H1 (cell line): ENCODE measurements around the gene INVS. TPM values are rescaled to one million over a fixed set of nuclear protein-coding genes. Genes with fewer than 3 reads are reported as not detected.

ENCODE experiments used
- CTCF ChIA-PET: fragments of 300-600 bp; sonication (Branson Sonifier 250); formaldehyde crosslinking; loops from one replicate; lab custom pipeline; 2021; ENCODE audit not compliant: partially characterized antibody; lab: Charles Lee
- POLR2A ChIA-PET: fragments of 300-600 bp; sonication (Branson Sonifier 250); formaldehyde crosslinking; loops from one replicate; lab custom pipeline; 2021; ENCODE audit warnings: inconsistent platforms; ENCODE audit not compliant: partially characterized antibody; lab: Charles Lee
- DNase-seq, 2 experiments: peaks; one replicate each; pipeline versions ENCODE4 v3.0.0 to v3.0.0-alpha.2; 2010 to 2022; ENCODE audit warnings: low spot score in 2 of 2, low read depth in 1 of 2, mixed read lengths in 1 of 2
- FAIRE-seq: peaks from 2 replicates; lab custom pipeline; 2011; peaks lifted over from hg19 to GRCh38; lab: Jason Lieb, UNC
- H2AFZ ChIP-seq: 2 replicates; pipeline ENCODE4 v1.8.1; 2012; ENCODE audit warnings: low read length, inconsistent platforms
- H2AK5ac ChIP-seq: 2 replicates; pipeline ENCODE4 v1.6.1; 2013; ENCODE audit warnings: low read depth, low read length
- H2BK120ac ChIP-seq: replicated peaks from 2 replicates; pipeline ENCODE3; 2013; ENCODE audit warnings: low read depth, low read length, inconsistent platforms
- H2BK12ac ChIP-seq: 2 replicates; pipeline ENCODE4 v1.6.1; 2013; ENCODE audit warnings: low read depth, low read length
- H2BK15ac ChIP-seq: 2 replicates; pipeline ENCODE4 v1.6.1; 2013; ENCODE audit warnings: low read length
- H2BK20ac ChIP-seq: 2 replicates; pipeline ENCODE4 v1.6.1; 2013; ENCODE audit warnings: low read length
- H2BK5ac ChIP-seq: 2 replicates; pipeline ENCODE4 v1.6.1; 2013; ENCODE audit warnings: low read depth, low read length
- H3K14ac ChIP-seq: 2 replicates; pipeline ENCODE4 v1.6.1; 2013; ENCODE audit warnings: inconsistent platforms; ENCODE audit not compliant: insufficient read length
- H3K18ac ChIP-seq: 2 replicates; pipeline ENCODE4 v1.6.1; 2013; ENCODE audit warnings: low read length; ENCODE audit errors: extremely low read depth
- H3K23ac ChIP-seq: 2 replicates; pipeline ENCODE4 v1.6.1; 2013; ENCODE audit warnings: inconsistent platforms; ENCODE audit not compliant: insufficient read length
- H3K23me2 ChIP-seq: 2 replicates; pipeline ENCODE4 v1.6.1; 2013; ENCODE audit warnings: low read depth, low read length
- H3K27ac ChIP-seq: 2 replicates; pipeline ENCODE4 v1.6.1; 2011; ENCODE audit warnings: low read depth, low read length, inconsistent platforms
- H3K27me3 ChIP-seq, 4 experiments: replicated peaks in 1 of 4; 1 replicate in 1 of 4; 2 replicates in 3 of 4; pipeline versions ENCODE4 v1.6.1 to v1.8.1; 2011 to 2013; ENCODE audit warnings: low read length in 3 of 4, mild to moderate bottlenecking in 3 of 4, inconsistent platforms in 2 of 4, mixed read lengths in 2 of 4, moderate library complexity in 1 of 4; ENCODE audit not compliant: control insufficient read depth in 3 of 4, insufficient read depth in 3 of 4; ENCODE audit errors: extremely low read depth in 1 of 4
- H3K36me3 ChIP-seq, 4 experiments: 2 replicates each; pipeline versions ENCODE4 v1.6.1 to v1.8.1; 2011 to 2013; ENCODE audit warnings: mild to moderate bottlenecking in 4 of 4, low read length in 3 of 4, moderate library complexity in 2 of 4, control low read depth in 1 of 4, inconsistent platforms in 1 of 4; ENCODE audit not compliant: insufficient read depth in 4 of 4, control insufficient read depth in 2 of 4
- H3K4ac ChIP-seq: replicated peaks from 2 replicates; pipeline ENCODE3; 2013; ENCODE audit warnings: low read length, low read depth, mixed read lengths, inconsistent platforms; ENCODE audit not compliant: insufficient read length
- H3K4me1 ChIP-seq, 4 experiments: replicated peaks in 1 of 4; 1 replicate in 1 of 4; 2 replicates in 3 of 4; pipeline versions ENCODE4 v1.6.1 to v1.8.1; 2011 to 2013; ENCODE audit warnings: low read length in 3 of 4, inconsistent platforms in 2 of 4, mixed read lengths in 1 of 4; ENCODE audit not compliant: insufficient read depth in 4 of 4, control insufficient read depth in 3 of 4
- H3K4me2 ChIP-seq, 2 experiments: 2 replicates each; pipeline versions ENCODE4 v1.6.1 to v1.8.1; 2011 to 2013; ENCODE audit warnings: low read depth in 2 of 2, low read length in 2 of 2, control low read depth in 1 of 2, inconsistent platforms in 1 of 2, mild to moderate bottlenecking in 1 of 2; ENCODE audit not compliant: insufficient read depth in 1 of 2
- H3K4me3 ChIP-seq, 4 experiments: fragments of 200-600, 300-600 bp in 1 of 4; sonication (generic), shearing (Covaris generic), sonication (Bioruptor Twin) in 1 of 4; 2 replicates each; pipeline versions ENCODE4 v1.5.1 to v1.8.1; 2011 to 2016; ENCODE audit warnings: low read length in 4 of 4, low read depth in 3 of 4, control low read depth in 2 of 4, inconsistent platforms in 2 of 4, mild to moderate bottlenecking in 2 of 4, mixed read lengths in 1 of 4, moderate library complexity in 1 of 4; ENCODE audit not compliant: insufficient read depth in 2 of 4; ENCODE audit errors: extremely low read depth in 1 of 4
- H3K56ac ChIP-seq: replicated peaks from 2 replicates; pipeline ENCODE3; 2013; ENCODE audit warnings: low read depth, mild to moderate bottlenecking, mixed read lengths, low read length, inconsistent platforms; ENCODE audit not compliant: insufficient read length
- H3K79me1 ChIP-seq: 2 replicates; pipeline ENCODE4 v1.6.1; 2013; ENCODE audit warnings: low read depth, low read length, control low read depth
- H3K79me2 ChIP-seq, 2 experiments: 2 replicates each; pipeline versions ENCODE4 v1.6.1 to v1.8.1; 2012 to 2013; ENCODE audit warnings: low read length in 2 of 2, mild to moderate bottlenecking in 2 of 2, inconsistent platforms in 1 of 2; ENCODE audit not compliant: insufficient read depth in 2 of 2, control insufficient read depth in 1 of 2
- H3K9ac ChIP-seq, 4 experiments: replicated peaks in 1 of 4; 1 replicate in 1 of 4; 2 replicates in 3 of 4; pipeline versions ENCODE4 v1.6.1 to v1.8.1; 2011 to 2013; ENCODE audit warnings: low read depth in 3 of 4, low read length in 3 of 4, control low read depth in 2 of 4, mild to moderate bottlenecking in 2 of 4, moderate library complexity in 2 of 4, inconsistent platforms in 1 of 4; ENCODE audit errors: extremely low read depth in 1 of 4
- H3K9me3 ChIP-seq, 2 experiments: 2 replicates each; pipeline versions ENCODE4 v1.6.1 to v1.8.1; 2012 to 2013; ENCODE audit warnings: mild to moderate bottlenecking in 2 of 2, moderate library complexity in 2 of 2, control low read depth in 1 of 2, inconsistent platforms in 1 of 2, low read depth in 1 of 2, low read length in 1 of 2, mixed read lengths in 1 of 2; ENCODE audit not compliant: insufficient read depth in 2 of 2
- H4K20me1 ChIP-seq, 2 experiments: replicated peaks in 1 of 2; 2 replicates each; pipeline versions ENCODE3 to v1.8.1; 2011 to 2013; ENCODE audit warnings: inconsistent platforms in 2 of 2, low read length in 2 of 2, mild to moderate bottlenecking in 1 of 2; ENCODE audit not compliant: insufficient read depth in 2 of 2, control insufficient read depth in 1 of 2
- H4K5ac ChIP-seq: 2 replicates; pipeline ENCODE4 v1.6.1; 2013; ENCODE audit warnings: low read length, low read depth, mixed read lengths, inconsistent platforms; ENCODE audit not compliant: insufficient read length
- H4K8ac ChIP-seq: 2 replicates; pipeline ENCODE4 v1.8.0; 2013; ENCODE audit warnings: mild to moderate bottlenecking, moderate library complexity, low read length, inconsistent platforms; ENCODE audit not compliant: insufficient read depth; ENCODE audit errors: extremely low read depth
- H4K91ac ChIP-seq: replicated peaks from 2 replicates; pipeline ENCODE3; 2013; ENCODE audit warnings: low read length, mixed read lengths, inconsistent platforms; ENCODE audit not compliant: insufficient read length
- BACH1 ChIP-seq: IDR thresholded peaks from 2 replicates; pipeline ENCODE4 v1.6.1; 2012; ENCODE audit warnings: low read length, improper control_type of control experiment
- CBX8 ChIP-seq: fragments of 300-800, 300-1000 bp; sonication (generic); IDR thresholded peaks from 2 replicates; pipeline ENCODE4 v1.7.1; 2016; ENCODE audit warnings: low read depth, low read length, borderline replicate concordance
- CHD1 ChIP-seq: IDR thresholded peaks from 2 replicates; pipeline ENCODE4 v1.6.1; 2012; ENCODE audit warnings: low read depth, low read length, improper control_type of control experiment
- CREB1 ChIP-seq: IDR thresholded peaks from 2 replicates; pipeline ENCODE4 v1.6.1; 2012; ENCODE audit warnings: inconsistent platforms
- GABPA ChIP-seq: IDR thresholded peaks from 2 replicates; pipeline ENCODE4 v1.6.1; 2011; ENCODE audit warnings: mild to moderate bottlenecking, low read length, moderate library complexity, borderline replicate concordance; ENCODE audit not compliant: insufficient read depth
- POU5F1 ChIP-seq: IDR thresholded peaks from 2 replicates; pipeline ENCODE4 v1.6.1; 2011; ENCODE audit warnings: low read depth, mild to moderate bottlenecking, low read length, moderate library complexity
- RNF2 ChIP-seq: fragments of 200-900, 300-1000 bp; sonication (generic); IDR thresholded peaks from 2 replicates; pipeline ENCODE4 v1.7.1; 2016; ENCODE audit warnings: borderline replicate concordance, low read depth, mild to moderate bottlenecking, antibody characterized with exemption, low read length; ENCODE audit not compliant: poor library complexity, severe bottlenecking; ENCODE audit errors: missing control alignments
- RXRA ChIP-seq: IDR thresholded peaks from 2 replicates; pipeline ENCODE4 v1.6.1; 2011; ENCODE audit warnings: low read depth, mild to moderate bottlenecking, low read length, moderate library complexity; ENCODE audit not compliant: insufficient read depth
- TEAD4 ChIP-seq: IDR thresholded peaks from 2 replicates; pipeline ENCODE4 v1.6.1; 2012; ENCODE audit warnings: low read depth, low read length, inconsistent platforms, mixed read lengths
- ZNF274 ChIP-seq: IDR thresholded peaks from 2 replicates; pipeline ENCODE4 v1.7.0; 2012; ENCODE audit warnings: low read length, borderline replicate concordance; ENCODE audit errors: extremely low read depth
- WGBS, 2 experiments: shearing (Covaris generic) in 1 of 2; methylation state at CpG; one replicate each; pipeline versions ENCODE4 v1.1.6 to v1.1.7; 2013 to 2015; ENCODE audit warnings: low lambda C conversion rate in 2 of 2, mixed read lengths in 2 of 2, inconsistent platforms in 1 of 2, low coverage in 1 of 2, missing lambda C conversion rate in 1 of 2; ENCODE audit not compliant: insufficient replicate concordance in 2 of 2, insufficient coverage in 1 of 2, insufficient read length in 1 of 2; ENCODE audit errors: extremely low coverage in 1 of 2, missing lambda C conversion rate in 1 of 2; 5-methylcytosine and 5-hydroxymethylcytosine counted together
- polyA plus RNA-seq, 7 experiments: library from polyadenylated mRNA; depleted of rRNA in 3 of 7; stranded (reverse) in 5 of 7; unstranded in 2 of 7; fragments of >200 nt in 5 of 7; fragments of 200-250 nt in 2 of 7; gene quantifications; 1 replicate in 5 of 7; 2 replicates in 1 of 7; 4 replicates in 1 of 7; pipeline versions ENCODE4 v1.2.1 to v1.2.3, GENCODE V29; 2011 to 2013; ENCODE audit warnings: missing spikeins in 2 of 7, mixed read lengths in 2 of 7
- total RNA-seq: library from RNA; stranded (reverse); fragmentation: NEBNext Ultra II Directional; extraction: Animal tissue kit (Norgen Biotek cat#: 25700); gene quantifications from 2 replicates; pipeline ENCODE4 v1.2.1, GENCODE V29; 2021
- TF ChIP-seq, protein P1 (sequence below): IDR thresholded peaks from 2 replicates; pipeline ENCODE4 v1.6.1; 2011; ENCODE audit warnings: low read length, improper control_type of control experiment
- TF ChIP-seq, protein P2 (sequence below): IDR thresholded peaks from 2 replicates; pipeline ENCODE4 v1.6.1; 2011; ENCODE audit warnings: low read depth, mild to moderate bottlenecking, low read length; ENCODE audit not compliant: insufficient read depth

INVS gene
- total and polyA plus RNA-seq, 2 of the 8 experiments (the other 6 are each of a cell fraction or from before 2014, with no cell fraction given): 4.1 to 6.9 TPM

GRCh38 chr9:100101608-100102007 is 2.6 kb downstream of the INVS start:
- Histone ChIP-seq H2BK5ac (no peak overlapping the region), H4K20me1 (peaks cover 0 to 8% of the 10 kb centered on the region in 2 experiments), H3K9me3 (no peaks in the 10 kb centered on the region), H3K23me2 (peaks cover 9% of the 10 kb centered on the region), H2BK15ac (no peak overlapping the region), H3K27me3 (no peaks in the 10 kb centered on the region), H3K4me2 (no peak overlapping the region), H3K79me2 (peaks cover 0 to 18% of the 10 kb centered on the region in 2 experiments; a peak in 2 of 4 replicates), H3K4me1 (peaks cover 2 to 5% (median 3%) of the 10 kb centered on the region in 4 experiments; a peak in 4 of 7 replicates), H3K4ac (no peak overlapping the region), H3K18ac (no peak overlapping the region), H2BK12ac (no peak overlapping the region), H3K36me3 (peaks cover 0 to 10% (median 5%) of the 10 kb centered on the region in 4 experiments; a peak in 5 of 8 replicates), H3K9ac (no peak overlapping the region), H3K4me3 (no peak overlapping the region), H3K56ac (no peak overlapping the region), H4K5ac (no peak overlapping the region), H2BK120ac (no peak overlapping the region), H2AFZ (no peak overlapping the region), H3K14ac (no peak overlapping the region), H4K8ac (no peak overlapping the region), H2AK5ac (no peak overlapping the region), H3K23ac (no peak overlapping the region), H3K27ac (no peak overlapping the region), H2BK20ac (no peak overlapping the region), H3K79me1 (no peaks in the 10 kb centered on the region), H4K91ac (no peak overlapping the region)
- 91% methylated on average over 6 of the region's 6 CpGs; no CpG with 5 or more reads in 1 of the 2 experiments for WGBS, 2 experiments
- ChIA-PET POLR2A (interaction anchor here (0.9 to 1.2 kb wide), 2 partner anchors 11 to 33 kb away, joined by 3 read pairs; no protein-coding TSS in a partner anchor), CTCF (interaction anchor here (0.6 to 2.2 kb wide), 3 partner anchors 11 to 223 kb away, joined by 3 to 10 read pairs (median 4); no protein-coding TSS in a partner anchor)
- FAIRE-seq (no peak), DNase-seq (no peak)
- TF ChIP-seq, protein P1, sequence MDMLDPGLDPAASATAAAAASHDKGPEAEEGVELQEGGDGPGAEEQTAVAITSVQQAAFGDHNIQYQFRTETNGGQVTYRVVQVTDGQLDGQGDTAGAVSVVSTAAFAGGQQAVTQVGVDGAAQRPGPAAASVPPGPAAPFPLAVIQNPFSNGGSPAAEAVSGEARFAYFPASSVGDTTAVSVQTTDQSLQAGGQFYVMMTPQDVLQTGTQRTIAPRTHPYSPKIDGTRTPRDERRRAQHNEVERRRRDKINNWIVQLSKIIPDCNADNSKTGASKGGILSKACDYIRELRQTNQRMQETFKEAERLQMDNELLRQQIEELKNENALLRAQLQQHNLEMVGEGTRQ: no peak
- TF ChIP-seq BACH1 (no peak), CREB1 (no peak), TEAD4 (no peak), RNF2 (no peak), CHD1 (no peak), CBX8 (no peak), POU5F1 (no peak), ZNF274 (no peak), RXRA (no peak), GABPA (no peak)
- TF ChIP-seq, protein P2, sequence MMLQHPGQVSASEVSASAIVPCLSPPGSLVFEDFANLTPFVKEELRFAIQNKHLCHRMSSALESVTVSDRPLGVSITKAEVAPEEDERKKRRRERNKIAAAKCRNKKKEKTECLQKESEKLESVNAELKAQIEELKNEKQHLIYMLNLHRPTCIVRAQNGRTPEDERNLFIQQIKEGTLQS: no peak
